CD4-positive, alpha-beta T cell treated with Interleukin-12 subunit alpha and Interleukin-12 subunit beta, for 1 hour (primary cell): ENCODE measurements around the gene DNAJC5.

ENCODE experiments used
- DNase-seq: peaks from one replicate; pipeline ENCODE4 v3.0.0-alpha.2; 2020

DNAJC5 gene

DNA sequence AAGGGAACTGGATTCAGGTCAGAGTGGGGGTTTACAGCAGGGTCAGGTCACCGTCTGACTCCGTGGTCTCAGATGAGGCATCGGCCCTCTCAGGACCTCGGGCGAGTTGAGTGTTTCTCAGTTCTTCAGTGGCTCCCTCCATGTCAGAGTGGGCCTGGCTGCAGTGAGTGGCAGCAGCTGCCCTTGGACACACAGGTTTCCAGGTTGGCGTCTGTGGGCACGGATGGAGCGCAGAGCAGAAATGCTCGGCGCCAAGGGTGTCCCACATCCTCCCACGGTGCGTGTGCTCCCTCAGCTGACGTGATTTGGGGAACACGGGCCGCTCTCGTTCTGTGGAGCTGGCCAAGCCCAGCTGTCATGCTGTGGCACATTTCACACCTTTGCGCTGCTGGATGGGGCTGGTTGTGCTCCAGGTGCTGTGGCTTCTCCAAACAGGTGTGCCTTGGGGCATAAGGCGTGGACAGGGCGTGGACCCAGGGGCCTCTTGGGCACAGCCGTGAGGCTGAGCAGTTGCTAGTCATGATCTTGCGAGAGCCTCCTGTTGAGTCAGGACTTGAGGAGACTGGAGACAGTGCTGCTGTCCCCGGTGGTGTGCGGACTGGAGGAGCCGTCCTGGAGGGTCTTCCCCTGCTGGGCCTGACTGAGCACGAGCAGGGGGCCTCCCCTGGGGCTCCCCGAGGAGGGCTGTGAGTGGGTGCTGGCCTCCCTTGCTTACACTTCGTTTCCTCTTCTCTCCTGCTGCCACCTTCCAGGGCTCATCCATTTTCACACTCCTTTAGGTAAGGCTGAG lies 9.5 kb upstream of the DNAJC5 start:
- DNase-seq = no peak

DNA sequence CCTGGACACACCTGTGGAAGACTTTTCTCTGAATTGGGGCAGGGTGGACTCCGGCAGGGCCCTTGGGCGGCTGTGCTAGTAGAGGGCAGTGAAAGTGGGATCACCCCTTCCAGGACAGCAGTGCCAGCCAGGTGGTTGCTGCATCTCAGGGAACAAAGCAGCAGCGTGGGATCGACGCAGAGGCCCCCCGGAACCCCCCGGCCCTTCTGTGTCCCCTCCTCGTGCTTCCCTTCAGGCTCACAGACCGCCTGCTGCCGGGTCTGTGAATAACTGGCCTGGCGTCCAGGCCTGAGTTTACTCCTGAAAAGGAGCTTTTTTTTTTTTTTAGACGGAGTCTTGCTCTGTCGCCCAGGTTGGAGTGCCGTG lies 8.9 kb upstream of the DNAJC5 start:
- DNase-seq = no peak

GRCh38 chr20:63886921-63887320 lies 8.0 kb upstream of the DNAJC5 start:
- DNase-seq = no peak

- DNase-seq = no peak
Observed at GRCh38 chr20:63889241-63890200, 5.4 kb upstream of the DNAJC5 start.

- DNase-seq = no peak
Observed at GRCh38 chr20:63890201-63890576, 4.7 kb upstream of the DNAJC5 start.

- no peak for DNase-seq
Observed at GRCh38 chr20:63890616-63891015, 4.3 kb upstream of the DNAJC5 start.

DNA sequence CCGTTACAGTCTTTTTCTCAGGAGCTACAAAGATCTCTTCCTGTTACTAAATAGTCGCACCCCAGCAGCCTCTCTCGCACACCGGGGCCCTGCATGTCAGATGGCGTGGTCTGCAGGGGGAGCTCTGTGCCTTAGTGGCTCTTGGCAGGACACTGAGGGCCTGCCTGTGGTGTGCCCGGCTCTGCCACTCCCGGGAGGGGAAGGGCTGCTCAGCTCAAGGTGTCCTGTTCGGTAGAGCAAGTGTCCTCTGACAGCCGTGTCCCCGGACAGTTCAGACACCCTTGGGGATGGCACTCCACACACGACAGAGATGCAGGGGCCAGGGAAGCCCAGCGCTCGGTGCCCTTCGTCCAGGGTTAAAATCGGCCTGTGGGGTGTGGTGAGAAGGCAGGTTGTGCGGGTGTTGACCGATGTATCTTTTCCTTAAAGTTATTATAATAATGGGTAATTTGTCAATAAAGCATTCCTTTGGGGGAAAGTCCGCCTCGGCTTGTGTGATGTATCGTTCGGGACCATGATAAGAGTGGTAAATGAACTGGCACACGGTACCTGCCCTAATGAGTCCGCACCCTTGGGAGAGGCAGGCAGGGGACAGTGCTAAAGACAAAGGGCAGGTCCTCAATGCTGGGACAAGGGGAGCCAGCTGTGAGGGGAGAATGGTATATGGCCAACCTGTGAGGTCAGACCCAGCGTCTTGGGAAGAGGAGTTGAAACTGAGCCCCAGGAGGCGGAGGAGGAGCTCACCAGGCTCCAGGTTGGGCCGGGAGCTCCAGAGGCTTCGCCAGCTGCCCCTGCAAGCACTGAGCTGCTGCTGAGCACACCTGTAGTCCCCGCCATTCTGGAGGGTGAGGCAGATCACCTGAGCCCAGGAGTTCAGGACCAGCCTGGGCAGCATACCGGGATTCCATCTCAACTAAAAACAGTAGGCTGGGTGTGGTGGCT lies 3.6 kb upstream of the DNAJC5 start:
- DNase-seq = no peak

DNA sequence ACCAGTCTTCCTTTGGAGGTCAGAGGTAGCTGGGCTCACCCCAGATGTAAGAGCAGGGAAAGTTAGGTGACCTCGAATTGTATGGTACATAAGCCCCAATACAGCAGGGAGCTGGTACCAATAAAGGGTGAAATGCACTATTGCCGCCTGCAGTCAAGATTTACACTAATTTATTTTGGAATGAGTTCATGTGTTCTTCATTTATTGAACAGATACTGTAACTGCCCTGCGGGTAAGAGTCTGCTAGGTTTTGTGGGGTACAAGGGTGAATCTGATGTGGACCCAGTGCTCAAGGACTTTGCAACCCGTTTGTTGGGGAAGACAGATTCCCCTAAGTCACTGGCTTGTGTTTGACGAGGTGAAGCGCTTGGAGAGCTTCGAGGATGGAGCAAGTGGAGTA lies 2.5 kb upstream of the DNAJC5 start:
- no peak for DNase-seq

GRCh38 chr20:63893999-63894357 lies 948 bp upstream of the DNAJC5 start:
- no peak for DNase-seq

DNA sequence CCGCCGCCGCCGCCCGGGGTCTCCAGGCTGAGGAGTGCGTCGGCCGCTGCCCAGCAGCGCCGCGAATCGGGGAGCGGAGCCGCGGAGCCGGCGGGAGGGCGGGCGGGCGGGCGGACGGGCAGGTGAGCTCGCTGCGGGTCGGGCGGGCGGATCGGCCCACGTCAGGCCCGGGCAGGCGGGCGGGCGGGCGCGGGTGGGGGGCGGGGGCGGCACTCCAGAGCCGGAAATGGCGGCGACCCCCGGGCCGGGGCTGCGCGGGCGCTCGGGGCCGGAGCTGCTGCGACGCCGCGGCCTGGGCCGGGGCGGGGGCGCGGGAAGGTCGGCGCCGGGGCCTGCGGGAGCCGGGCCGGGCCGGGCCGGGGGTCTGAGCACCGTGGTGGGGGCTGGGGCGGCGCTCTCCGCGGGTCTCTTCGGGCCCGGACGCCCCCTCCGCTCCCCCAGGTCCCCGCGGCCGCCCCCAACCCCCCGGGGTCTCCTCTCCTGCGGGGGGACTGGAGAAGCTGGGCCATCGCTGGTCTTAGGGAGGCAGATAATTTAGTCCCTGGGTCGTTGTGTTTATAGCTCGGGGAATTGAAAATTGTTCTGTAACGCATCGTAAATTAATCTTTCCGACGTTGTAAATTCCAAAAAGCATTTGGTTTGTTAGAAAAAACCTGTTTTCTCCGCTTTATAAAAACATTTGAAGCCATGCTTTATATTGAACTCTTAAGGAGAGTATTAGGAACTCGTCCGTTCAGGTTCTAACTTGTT lies 451 bp downstream of the DNAJC5 start:
- DNase-seq = peak; percentile 11

DNA sequence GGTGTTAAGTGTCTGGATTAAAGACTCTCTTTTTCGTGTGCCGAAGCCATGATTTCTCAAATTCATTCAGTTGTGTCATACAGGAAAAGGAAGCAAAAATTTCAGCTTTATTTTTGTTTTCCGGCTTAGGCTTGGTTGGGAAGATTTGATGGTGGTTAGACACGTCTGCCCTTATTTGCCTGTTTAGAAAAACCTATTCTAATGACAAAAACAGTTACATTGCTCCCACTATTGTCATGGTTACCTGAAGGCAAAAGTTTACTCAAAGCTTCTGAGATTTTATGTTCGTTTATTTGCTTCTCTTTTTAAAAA lies 982 bp downstream of the DNAJC5 start:
- no peak for DNase-seq

GRCh38 chr20:63896264-63897105 lies 1.6 kb downstream of the DNAJC5 start:
- peak; percentile 54 for DNase-seq

- no peak for DNase-seq
Observed at GRCh38 chr20:63897978-63898561, 3.1 kb downstream of the DNAJC5 start.

- DNase-seq = no peak
Observed at GRCh38 chr20:63898882-63899558, 4.1 kb downstream of the DNAJC5 start.

DNA sequence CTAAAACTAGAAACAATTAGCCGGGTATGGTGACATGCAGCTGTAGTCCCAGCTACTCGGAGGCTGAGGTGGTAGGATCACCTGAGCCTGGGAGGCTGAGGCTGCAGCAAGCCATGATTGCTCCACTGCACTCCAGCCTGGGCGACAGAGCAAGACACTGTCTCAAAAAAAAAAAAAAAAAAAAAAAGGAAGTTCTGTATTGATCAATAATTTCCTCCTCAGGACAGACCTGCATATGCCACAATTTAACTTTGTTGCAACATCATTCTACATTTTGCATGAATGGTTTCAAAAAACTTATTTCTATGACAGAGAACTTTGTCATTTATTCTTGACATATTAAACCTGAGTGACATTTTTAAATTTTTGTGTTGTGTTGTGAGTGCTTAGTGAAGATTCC lies 5.5 kb downstream of the DNAJC5 start:
- DNase-seq = no peak

GRCh38 chr20:63903796-63904561 lies 9.1 kb downstream of the DNAJC5 start:
- DNase-seq = no peak

- no peak for DNase-seq
Observed at GRCh38 chr20:63908008-63908682, 13.2 kb downstream of the DNAJC5 start.

DNA sequence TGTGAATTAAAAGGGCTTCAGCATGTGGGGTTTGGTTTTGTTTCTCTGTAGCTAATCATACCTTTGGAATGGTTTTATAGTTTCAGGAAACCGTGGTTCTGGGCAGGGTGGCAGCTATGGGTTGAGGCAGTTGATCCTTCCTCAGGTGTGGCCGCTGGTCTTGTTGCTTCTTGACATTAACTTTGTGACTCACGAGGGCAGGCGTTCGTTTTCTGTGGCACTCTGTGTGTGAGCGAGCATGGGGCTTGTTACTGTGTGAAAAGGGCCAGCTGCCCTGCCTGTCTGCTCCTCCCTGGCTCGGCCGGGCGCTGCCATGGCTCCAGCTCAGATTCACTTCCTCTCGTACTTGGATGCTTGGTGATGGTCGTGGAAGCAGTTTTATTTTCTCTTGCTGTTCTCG lies 16.2 kb downstream of the DNAJC5 start:
- no peak for DNase-seq

- no peak for DNase-seq
Observed at GRCh38 chr20:63913768-63914167, 18.8 kb downstream of the DNAJC5 start.
